ENCODE results near the gene RNF182. TPM values are rescaled to one million over a fixed set of nuclear protein-coding genes. Genes with fewer than 3 reads are reported as not detected.

RNF182 gene
- total RNA-seq, 1 experiment from 2014 or later, result 3.7 TPM

GRCh38 chr6:13992417-13993055 is 67.8 kb downstream of the RNF182 start:
- Histone ChIP-seq H3K4ac (ENCODE audit: low read depth, low read length) (no peak overlapping the region), H2BK120ac (ENCODE audit: low read depth, low read length, poor library complexity, severe bottlenecking) (no peak overlapping the region), H2BK20ac (ENCODE audit: low read depth, low read length, poor library complexity, severe bottlenecking) (no peak overlapping the region), H3K18ac (ENCODE audit: insufficient read length, low read depth, low read length) (no peak overlapping the region), H3K56ac (ENCODE audit: insufficient read length, low read depth, low read length) (no peak overlapping the region), H2BK12ac (ENCODE audit: insufficient read length, low read depth, low read length) (no peak overlapping the region), H3K9ac (ENCODE audit: extremely low read depth, insufficient read length, low read length) (no peak overlapping the region), H3K79me2 (ENCODE audit: insufficient read depth, low read length) (no peaks in the 10 kb centered on the region), H3K23ac (ENCODE audit: insufficient read length, low read depth, low read length) (no peak overlapping the region), H3K27ac (ENCODE audit: insufficient read length, low read depth, low read length) (no peak overlapping the region), H4K20me1 (ENCODE audit: control insufficient read depth, insufficient read depth, insufficient read length) (no peaks in the 10 kb centered on the region), H3K14ac (ENCODE audit: insufficient read depth, low read length) (no peak overlapping the region), H4K91ac (ENCODE audit: insufficient read length, low read depth, low read length) (no peak overlapping the region), H4K8ac (replicated peaks; ENCODE audit: insufficient read length, low read depth, low read length) (no peak overlapping the region), H3T11ph (ENCODE audit: low read length) (no peak overlapping the region), H3K27me3 (ENCODE audit: insufficient read depth, low read length) (no peaks in the 10 kb centered on the region), H2AFZ (ENCODE audit: low read length) (no peak overlapping the region), H2BK5ac (ENCODE audit: insufficient read length, low read length) (no peak overlapping the region), H3K23me2 (ENCODE audit: insufficient read length, low read depth, low read length, poor library complexity, severe bottlenecking) (no peaks in the 10 kb centered on the region), H3K4me2 (ENCODE audit: insufficient read depth, insufficient read length, low read length) (no peak overlapping the region), H2BK15ac (ENCODE audit: low read depth, low read length) (no peak overlapping the region), H3K4me1 (ENCODE audit: insufficient read depth, low read length) (no peaks in the 10 kb centered on the region; the same call in 1 of the 2 replicates), H4K5ac (ENCODE audit: insufficient read length, low read depth, low read length) (no peak overlapping the region), H3K9me3 (ENCODE audit: control insufficient read depth, low read depth, low read length) (no peaks in the 10 kb centered on the region), H3K79me1 (ENCODE audit: insufficient read depth, low read depth, low read length, poor library complexity, severe bottlenecking) (no peaks in the 10 kb centered on the region), H2AK5ac (ENCODE audit: insufficient read length, low read length) (no peak overlapping the region)
- Mint-ChIP-seq H3K4me3 (no peak overlapping the region), H3K4me1 (peaks cover 7 to 12% of the 10 kb centered on the region in 2 experiments), H3K27me3 (ENCODE audit: low read depth) (peaks cover 1% of the 10 kb centered on the region; the same call in 1 of the 2 replicates), H3K36me3 (ENCODE audit: insufficient read depth in 1 of 3, low read depth in 3 of 3) (no peaks in the 10 kb centered on the region; a peak in 1 of 7 replicates), H3K27ac (no peak overlapping the region), H3K9me3 (no peaks in the 10 kb centered on the region; a peak in 2 of 5 replicates)
- DNase-seq, result no peak
- WGBS (ENCODE audit: extremely low coverage, insufficient read length, low lambda C conversion rate), result no CpG with 5 or more reads among the region's 5 CpGs
- no peak for TF ChIP-seq CTCF (conservative IDR thresholded peaks at IDR 0.05)
